Panc1 (cell line): ENCODE measurements around the gene AUH. TPM values are rescaled to one million over a fixed set of nuclear protein-coding genes. Genes with fewer than 3 reads are reported as not detected.

Source experiments
- ATAC-seq: fragments of 200-7000 bp; cut with Tn5 transposase; 2 replicates; pipeline ENCODE4 v1.9.1; 2020; ENCODE audit warnings: mild to moderate bottlenecking, moderate library complexity
- BruUV-seq: library from RNA; stranded (reverse); fragments of 400-500 nt; replicated peaks from 2 replicates; lab custom pipeline; 2021; lab: Mats Ljungman, UMichigan
- CTCF ChIA-PET: fragments of 300-600 bp; sonication (Branson Sonifier 250); formaldehyde crosslinking; loops from one replicate; lab custom pipeline; 2022; ENCODE audit warnings: antibody characterized with exemption; lab: Charles Lee
- POLR2A ChIA-PET: fragments of 300-600 bp; sonication (Branson Sonifier 250); formaldehyde crosslinking; loops from one replicate; lab custom pipeline; 2022; ENCODE audit warnings: antibody characterized with exemption; lab: Charles Lee
- DNase-seq: peaks from one replicate; pipeline ENCODE4 v3.0.0-alpha.2; 2010; ENCODE audit warnings: low read depth, low spot score
- H3K27ac ChIP-seq: 2 replicates; pipeline ENCODE4 v1.5.1; 2011; ENCODE audit warnings: mild to moderate bottlenecking, low read length, inconsistent platforms
- H3K27me3 ChIP-seq: fragments of 200-500 bp; sonication (Bioruptor generic); 2 replicates; pipeline ENCODE4 v1.6.0; 2014; ENCODE audit warnings: low read length, inconsistent platforms; ENCODE audit not compliant: control insufficient read depth, insufficient read depth
- H3K36me3 ChIP-seq: fragments of 200-500 bp; sonication (Bioruptor generic); 2 replicates; pipeline ENCODE4 v1.5.1; 2014; ENCODE audit warnings: inconsistent platforms, mild to moderate bottlenecking, low read length, moderate library complexity; ENCODE audit not compliant: control insufficient read depth, insufficient read depth
- H3K4me1 ChIP-seq: 2 replicates; pipeline ENCODE4 v1.5.1; 2011; ENCODE audit warnings: inconsistent platforms, mild to moderate bottlenecking, low read length, moderate library complexity; ENCODE audit not compliant: control insufficient read depth, insufficient read depth
- H3K4me3 ChIP-seq, 2 experiments: 2 replicates each; pipeline ENCODE4 v1.5.1; 2011 to 2012; ENCODE audit warnings: low read depth in 2 of 2, low read length in 2 of 2, mild to moderate bottlenecking in 2 of 2, inconsistent platforms in 1 of 2, moderate library complexity in 1 of 2
- H3K9me3 ChIP-seq: fragments of 200-500 bp; sonication (Bioruptor generic); 2 replicates; pipeline ENCODE4 v1.5.1; 2014; ENCODE audit warnings: low read depth, mild to moderate bottlenecking, inconsistent platforms, low read length, moderate library complexity; ENCODE audit not compliant: control insufficient read depth, insufficient read depth
- POLR2AphosphoS5 ChIP-seq: IDR thresholded peaks from 2 replicates; pipeline ENCODE4 v1.6.1; 2012; ENCODE audit warnings: mild to moderate bottlenecking, low read depth, low read length, moderate library complexity
- SIN3A ChIP-seq: IDR thresholded peaks from 2 replicates; pipeline ENCODE4 v1.6.1; 2012; ENCODE audit warnings: low read depth, mild to moderate bottlenecking, low read length, moderate library complexity, borderline replicate concordance; ENCODE audit not compliant: insufficient read depth
- TCF7L2 ChIP-seq: IDR thresholded peaks from 2 replicates; pipeline ENCODE4 v1.6.1; 2011; ENCODE audit warnings: mild to moderate bottlenecking, low read depth, low read length, inconsistent platforms
- in situ Hi-C: cut with HindIII; loops from 2 replicates; pipeline ENCODE4 v1.10.0; 2016; ENCODE audit warnings: low sequenced_read_pairs, low pct_unique_long_range_greater_than_20kb
- intact Hi-C: fragments of 100-400 bp; cut with micrococcal nuclease; formaldehyde crosslinking; loops from one replicate; pipeline ENCODE4 v1.10.0; 2022; ENCODE audit not compliant: unreplicated experiment
- total RNA-seq: library from RNA; stranded (reverse); gene quantifications from one replicate; pipeline ENCODE4 v1.2.1, GENCODE V29; 2021; ENCODE audit not compliant: unreplicated experiment
- TF ChIP-seq, protein P1 (sequence below), 2 experiments: IDR thresholded peaks; 2 replicates each; pipeline ENCODE4 v1.6.1; 2011 to 2012; ENCODE audit warnings: low read depth in 2 of 2, control low read depth in 1 of 2, low read length in 1 of 2, mild to moderate bottlenecking in 1 of 2, moderate library complexity in 1 of 2; ENCODE audit not compliant: insufficient read depth in 1 of 2
- TF ChIP-seq, protein P2 (sequence below): fragments of 450-650 bp; IDR thresholded peaks from 2 replicates; pipeline ENCODE4 v1.5.1; 2017; ENCODE audit warnings: mild to moderate bottlenecking

AUH gene
- total RNA-seq, 1 experiment from 2014 or later, result 7.7 TPM

DNA sequence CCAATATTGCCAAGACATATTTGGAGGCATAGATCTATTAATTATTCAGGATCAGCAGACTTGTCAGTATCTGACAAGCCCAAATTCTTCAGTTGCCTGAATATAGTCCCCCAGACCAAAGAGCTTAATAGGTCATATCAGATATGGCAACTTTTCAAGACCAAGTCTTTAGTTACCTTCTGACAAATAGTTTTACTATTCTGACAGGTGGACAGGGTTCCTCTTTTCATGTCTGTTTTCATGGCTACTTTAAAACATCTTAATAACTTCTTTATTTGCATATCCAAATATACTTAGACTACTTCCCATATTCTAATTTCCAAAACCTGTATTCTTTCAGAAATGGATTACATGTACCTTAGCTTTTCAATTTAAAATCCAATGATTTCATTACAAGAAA lies 65.4 kb downstream of the AUH start:
- Histone ChIP-seq H3K36me3 (no peaks in the 10 kb centered on the region), H3K27ac (no peak overlapping the region), H3K4me3 (no peak overlapping the region), H3K4me1 (no peaks in the 10 kb centered on the region), H3K9me3 (no peaks in the 10 kb centered on the region), H3K27me3 (no peaks in the 10 kb centered on the region)
- TF ChIP-seq TCF7L2 (no peak), SIN3A (no peak), POLR2AphosphoS5 (no peak)
- TF ChIP-seq, protein P1, sequence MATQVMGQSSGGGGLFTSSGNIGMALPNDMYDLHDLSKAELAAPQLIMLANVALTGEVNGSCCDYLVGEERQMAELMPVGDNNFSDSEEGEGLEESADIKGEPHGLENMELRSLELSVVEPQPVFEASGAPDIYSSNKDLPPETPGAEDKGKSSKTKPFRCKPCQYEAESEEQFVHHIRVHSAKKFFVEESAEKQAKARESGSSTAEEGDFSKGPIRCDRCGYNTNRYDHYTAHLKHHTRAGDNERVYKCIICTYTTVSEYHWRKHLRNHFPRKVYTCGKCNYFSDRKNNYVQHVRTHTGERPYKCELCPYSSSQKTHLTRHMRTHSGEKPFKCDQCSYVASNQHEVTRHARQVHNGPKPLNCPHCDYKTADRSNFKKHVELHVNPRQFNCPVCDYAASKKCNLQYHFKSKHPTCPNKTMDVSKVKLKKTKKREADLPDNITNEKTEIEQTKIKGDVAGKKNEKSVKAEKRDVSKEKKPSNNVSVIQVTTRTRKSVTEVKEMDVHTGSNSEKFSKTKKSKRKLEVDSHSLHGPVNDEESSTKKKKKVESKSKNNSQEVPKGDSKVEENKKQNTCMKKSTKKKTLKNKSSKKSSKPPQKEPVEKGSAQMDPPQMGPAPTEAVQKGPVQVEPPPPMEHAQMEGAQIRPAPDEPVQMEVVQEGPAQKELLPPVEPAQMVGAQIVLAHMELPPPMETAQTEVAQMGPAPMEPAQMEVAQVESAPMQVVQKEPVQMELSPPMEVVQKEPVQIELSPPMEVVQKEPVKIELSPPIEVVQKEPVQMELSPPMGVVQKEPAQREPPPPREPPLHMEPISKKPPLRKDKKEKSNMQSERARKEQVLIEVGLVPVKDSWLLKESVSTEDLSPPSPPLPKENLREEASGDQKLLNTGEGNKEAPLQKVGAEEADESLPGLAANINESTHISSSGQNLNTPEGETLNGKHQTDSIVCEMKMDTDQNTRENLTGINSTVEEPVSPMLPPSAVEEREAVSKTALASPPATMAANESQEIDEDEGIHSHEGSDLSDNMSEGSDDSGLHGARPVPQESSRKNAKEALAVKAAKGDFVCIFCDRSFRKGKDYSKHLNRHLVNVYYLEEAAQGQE (IDR thresholded peaks at IDR 0.05; ENCODE audit: insufficient read depth in 1 of 2, low read depth in 2 of 2, low read length in 1 of 2), result no peak
- TF ChIP-seq, protein P2, sequence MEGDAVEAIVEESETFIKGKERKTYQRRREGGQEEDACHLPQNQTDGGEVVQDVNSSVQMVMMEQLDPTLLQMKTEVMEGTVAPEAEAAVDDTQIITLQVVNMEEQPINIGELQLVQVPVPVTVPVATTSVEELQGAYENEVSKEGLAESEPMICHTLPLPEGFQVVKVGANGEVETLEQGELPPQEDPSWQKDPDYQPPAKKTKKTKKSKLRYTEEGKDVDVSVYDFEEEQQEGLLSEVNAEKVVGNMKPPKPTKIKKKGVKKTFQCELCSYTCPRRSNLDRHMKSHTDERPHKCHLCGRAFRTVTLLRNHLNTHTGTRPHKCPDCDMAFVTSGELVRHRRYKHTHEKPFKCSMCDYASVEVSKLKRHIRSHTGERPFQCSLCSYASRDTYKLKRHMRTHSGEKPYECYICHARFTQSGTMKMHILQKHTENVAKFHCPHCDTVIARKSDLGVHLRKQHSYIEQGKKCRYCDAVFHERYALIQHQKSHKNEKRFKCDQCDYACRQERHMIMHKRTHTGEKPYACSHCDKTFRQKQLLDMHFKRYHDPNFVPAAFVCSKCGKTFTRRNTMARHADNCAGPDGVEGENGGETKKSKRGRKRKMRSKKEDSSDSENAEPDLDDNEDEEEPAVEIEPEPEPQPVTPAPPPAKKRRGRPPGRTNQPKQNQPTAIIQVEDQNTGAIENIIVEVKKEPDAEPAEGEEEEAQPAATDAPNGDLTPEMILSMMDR, result no peak
- in situ Hi-C loops (no loop called here), intact Hi-C loops (no loop called here)
- POLR2A ChIA-PET, result no interaction called here
- no TSS peak for BruUV-seq
- ATAC-seq (no peak), DNase-seq (no peak)
- CTCF ChIA-PET, result no interaction called here

DNA sequence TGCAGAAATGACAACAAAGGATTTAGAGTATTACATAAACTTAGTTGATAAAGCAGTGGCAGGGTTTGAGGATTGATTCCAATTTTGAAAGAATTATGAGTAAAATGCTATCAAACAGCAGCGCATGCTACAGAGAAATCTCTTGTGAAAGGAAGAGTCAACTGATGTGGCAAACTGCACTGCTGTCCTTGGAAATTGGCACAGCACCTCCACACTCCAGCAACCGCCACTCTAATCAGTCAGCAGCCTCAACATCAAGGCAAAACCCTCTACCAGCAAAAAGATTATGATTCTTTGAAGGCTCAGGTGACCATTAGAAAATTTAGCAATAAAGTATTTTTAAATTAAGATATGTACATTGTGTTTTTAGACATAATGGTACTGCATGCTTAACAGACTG lies 66.4 kb downstream of the AUH start:
- intact Hi-C loops (no loop called here), in situ Hi-C loops (no loop called here)
- Histone ChIP-seq H3K36me3 (no peaks in the 10 kb centered on the region), H3K4me3 (no peak overlapping the region), H3K27me3 (no peaks in the 10 kb centered on the region), H3K4me1 (no peaks in the 10 kb centered on the region), H3K27ac (no peak overlapping the region), H3K9me3 (no peaks in the 10 kb centered on the region)
- no peak for TF ChIP-seq TCF7L2
- TF ChIP-seq POLR2AphosphoS5, result no peak
- TF ChIP-seq, protein P2, result no peak
- ATAC-seq (no peak), DNase-seq (no peak)
- ChIA-PET CTCF (no interaction called here), POLR2A (no interaction called here)
- BruUV-seq, result no TSS peak
